Fibroblast of skin of back (primary cell): ENCODE data around the gene HORMAD2.
"Not testable (repeated sequence)": the region's sequence is repeated elsewhere in the genome, so short reads cannot be mapped to it uniquely, and the experiment has no call there.

Experiments used
- DNase-seq: peaks from one replicate; pipeline ENCODE4 v3.0.0-alpha.2; 2013

Gene HORMAD2

DNA sequence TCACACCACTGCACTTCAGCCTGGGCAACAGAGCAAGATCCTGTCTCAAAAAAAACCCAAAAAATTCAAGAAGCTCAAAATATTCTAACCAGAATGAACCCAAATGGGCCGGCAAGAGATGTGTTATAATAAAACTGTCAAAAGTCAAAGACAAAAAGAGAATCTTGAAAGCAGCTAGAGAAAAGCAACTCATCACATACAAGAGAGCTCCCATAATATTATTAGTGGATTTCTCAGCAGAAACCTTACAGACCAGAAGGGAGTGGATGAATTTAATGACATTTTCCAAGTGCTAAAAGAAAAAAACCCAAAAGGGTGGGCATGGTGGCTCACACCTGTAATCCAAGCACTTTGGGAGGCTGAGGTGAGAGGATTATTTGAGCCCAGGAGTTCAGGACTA lies 22.9 kb upstream of the HORMAD2 start:
- no peak for DNase-seq

GRCh38 chr22:30059346-30060020 lies 20.8 kb upstream of the HORMAD2 start:
- DNase-seq, result not testable (repeated sequence)

DNA sequence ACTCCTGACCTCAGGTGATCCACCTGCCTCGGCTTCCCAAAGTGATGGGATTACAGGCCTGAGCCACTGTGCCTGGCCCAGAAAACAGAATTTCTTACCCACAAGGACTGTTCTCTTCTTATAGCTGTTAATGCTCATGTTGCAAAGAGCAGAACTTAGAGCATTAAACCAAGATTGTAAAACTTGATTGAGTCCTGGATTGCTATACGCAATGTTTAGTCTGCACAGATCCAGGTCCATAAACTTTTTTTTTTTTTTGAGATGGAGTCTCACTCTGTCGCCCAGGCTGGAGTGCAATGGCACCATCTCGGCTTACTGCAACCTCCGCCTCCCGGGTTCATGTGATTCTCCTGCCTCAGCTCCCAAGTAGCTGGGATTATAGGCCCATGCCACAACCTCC lies 19.2 kb upstream of the HORMAD2 start:
- DNase-seq, result not testable (repeated sequence)

DNA sequence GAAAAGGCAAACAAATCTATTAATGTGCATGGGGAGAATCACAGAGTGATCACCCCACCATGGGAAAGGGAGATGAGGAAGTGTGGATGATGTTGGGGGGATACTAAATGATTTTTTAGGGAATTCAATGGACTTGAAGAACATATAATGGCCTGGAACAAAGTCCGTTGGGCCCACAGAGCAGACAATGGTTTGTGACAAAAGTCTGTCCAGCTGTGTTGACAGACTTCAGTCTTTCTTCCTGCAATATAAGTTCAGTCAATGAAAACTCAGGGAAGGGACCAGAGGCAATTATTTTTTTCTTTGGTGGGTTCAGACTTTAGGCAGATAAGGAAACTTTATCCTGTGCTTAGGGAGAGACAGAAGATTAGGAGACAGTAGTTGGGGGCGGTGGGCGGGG lies 18.0 kb upstream of the HORMAD2 start:
- DNase-seq, result no peak

GRCh38 chr22:30062950-30063349 lies 17.3 kb upstream of the HORMAD2 start:
- no peak for DNase-seq

GRCh38 chr22:30064172-30064571 lies 16.1 kb upstream of the HORMAD2 start:
- DNase-seq, result no peak

DNA sequence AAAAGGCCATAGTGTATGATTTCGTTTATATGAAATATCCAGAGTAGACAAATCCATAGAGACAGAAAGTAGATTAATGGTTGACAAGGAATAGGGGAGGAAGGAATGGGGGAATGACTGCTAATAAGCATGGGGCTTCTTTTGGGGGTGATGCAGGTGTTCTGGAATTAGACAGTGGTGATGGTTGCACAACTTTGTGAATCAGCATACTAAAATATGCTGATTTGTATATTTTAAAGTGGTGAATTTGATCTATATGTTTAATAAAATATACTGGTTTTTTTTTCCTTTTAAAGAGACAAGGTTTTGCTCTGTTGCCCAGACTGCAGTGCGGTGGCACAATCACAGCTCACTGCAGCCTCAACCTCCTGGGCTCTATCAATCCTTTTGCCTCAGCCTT lies 6.5 kb upstream of the HORMAD2 start:
- no peak for DNase-seq

GRCh38 chr22:30074147-30074546 lies 6.1 kb upstream of the HORMAD2 start:
- DNase-seq, result no peak

DNA sequence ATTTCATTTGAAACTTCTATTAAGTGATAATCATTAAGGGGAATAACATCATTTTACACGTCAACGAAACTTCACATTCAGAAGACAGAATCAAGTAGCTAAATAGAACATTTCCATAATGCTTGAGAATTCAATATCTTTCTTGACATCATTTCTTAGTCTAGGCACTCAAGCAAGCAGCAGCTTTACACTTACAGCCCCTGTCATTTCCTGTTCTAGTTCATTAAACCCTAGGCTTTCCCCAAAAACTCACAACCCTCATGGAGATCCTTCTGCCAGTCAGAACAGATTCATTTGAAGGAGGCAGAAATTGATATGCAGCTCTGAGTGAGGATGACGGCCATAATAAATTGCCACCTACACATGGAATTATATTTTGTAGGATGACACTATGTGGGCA lies 5.3 kb upstream of the HORMAD2 start:
- DNase-seq, result no peak

DNA sequence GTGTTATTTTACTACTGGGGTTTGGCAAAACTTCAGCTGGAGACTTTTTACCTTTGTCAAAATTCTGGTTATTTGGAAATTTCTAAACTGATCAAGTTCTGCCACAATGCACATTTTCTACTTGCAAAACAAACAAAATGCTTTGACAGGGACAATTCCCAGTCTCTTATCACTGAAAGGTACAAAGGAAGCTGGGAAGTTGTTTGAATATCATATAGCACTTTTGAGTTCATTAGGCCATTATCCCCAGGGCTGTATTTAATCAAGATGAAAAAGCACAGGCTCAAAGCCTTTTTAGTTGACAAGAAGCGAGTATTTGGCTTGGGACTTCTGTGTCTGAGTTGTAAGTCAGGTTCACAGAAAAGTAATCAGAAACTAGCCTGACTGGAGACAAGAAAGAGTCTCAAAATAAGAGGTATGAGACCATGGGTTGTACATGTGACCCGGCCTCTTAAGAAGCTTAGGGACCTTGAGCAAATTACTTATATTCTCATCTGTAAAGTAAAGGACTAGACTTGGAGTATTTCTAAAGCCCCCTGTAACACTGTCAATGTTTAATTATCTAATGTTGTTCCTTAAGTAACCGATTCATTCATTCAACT lies 2.9 kb upstream of the HORMAD2 start:
- no peak for DNase-seq

GRCh38 chr22:30078320-30079311 lies 1.6 kb upstream of the HORMAD2 start:
- DNase-seq, result no peak

DNA sequence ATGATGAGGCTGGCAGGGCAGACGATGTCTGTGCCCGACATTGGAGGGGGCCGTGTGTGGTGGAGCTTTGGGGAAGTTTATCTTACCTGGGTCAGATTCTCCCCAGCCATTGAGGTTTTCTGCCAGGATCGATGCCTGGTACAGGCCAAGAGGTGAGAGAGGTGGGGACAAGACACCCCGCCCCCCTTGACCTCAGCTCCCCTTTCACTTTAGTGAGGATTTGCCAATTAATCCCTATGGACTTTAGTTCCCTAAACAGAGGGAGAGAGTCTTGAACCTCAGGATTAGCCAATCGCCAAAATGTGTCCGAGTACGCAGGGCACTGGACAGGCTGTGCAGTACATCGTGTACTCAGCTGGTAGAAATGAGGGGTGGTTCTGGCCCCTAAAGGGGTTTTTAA lies 541 bp downstream of the HORMAD2 start:
- DNase-seq, result no peak

DNA sequence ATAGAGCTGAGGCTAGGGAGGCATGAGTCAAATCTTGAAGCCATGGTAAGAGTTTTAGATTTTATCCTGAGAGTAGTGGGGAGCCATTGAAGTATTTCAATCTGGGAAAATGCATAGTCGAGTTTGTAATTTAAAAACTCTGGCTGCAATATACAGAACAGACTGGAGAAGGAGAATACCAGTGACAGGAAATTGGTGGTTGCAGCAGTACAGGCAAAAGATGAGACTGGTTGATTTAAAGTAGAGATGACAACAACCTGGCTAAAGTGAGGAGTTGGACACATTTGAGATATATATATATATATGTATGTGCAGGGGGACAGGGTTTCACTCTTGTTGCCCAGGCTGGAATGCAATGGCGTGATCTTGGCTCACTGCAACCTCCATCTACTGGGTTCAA lies 6.2 kb downstream of the HORMAD2 start:
- DNase-seq, result no peak

- DNase-seq, result peak; percentile 3
Measured at GRCh38 chr22:30087037-30087436, 6.8 kb downstream of the HORMAD2 start.

DNA sequence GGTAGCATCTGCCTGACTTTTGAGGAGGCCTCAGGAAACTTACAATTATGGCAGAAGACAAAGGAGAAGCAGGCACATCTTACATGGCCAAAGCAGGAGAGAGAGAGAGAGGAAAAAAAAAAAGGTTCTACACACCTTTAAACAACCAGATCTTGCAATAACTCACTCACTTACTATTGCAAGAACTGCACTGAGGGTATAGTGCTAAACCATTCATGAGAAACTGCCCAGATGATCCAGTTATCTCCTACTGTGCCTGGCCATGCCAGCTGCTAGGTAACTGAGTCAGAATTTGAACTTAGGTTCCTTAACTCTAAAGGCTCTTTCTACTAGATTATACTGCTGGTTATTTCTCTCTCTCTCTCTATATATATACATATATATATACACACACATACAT lies 7.3 kb downstream of the HORMAD2 start:
- no peak for DNase-seq

DNA sequence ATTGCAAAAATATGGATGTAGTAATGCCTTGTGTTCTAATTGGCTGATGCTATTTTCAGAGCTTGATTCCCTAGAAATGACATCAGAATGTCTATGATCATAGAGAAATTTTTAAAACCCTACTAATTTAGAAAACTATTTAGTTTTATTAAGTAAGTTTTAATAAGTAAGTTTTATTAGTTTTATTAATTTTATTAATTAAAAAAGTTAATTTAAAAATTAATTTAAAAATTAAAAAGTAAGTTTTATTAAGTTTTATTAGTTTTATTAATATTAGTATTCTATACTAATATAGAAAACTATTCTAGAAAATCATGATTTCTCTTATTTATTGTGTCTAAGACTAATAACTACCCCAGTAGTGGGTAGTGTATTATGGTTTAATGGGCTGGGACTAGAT lies 8.2 kb downstream of the HORMAD2 start:
- DNase-seq, result no peak

DNA sequence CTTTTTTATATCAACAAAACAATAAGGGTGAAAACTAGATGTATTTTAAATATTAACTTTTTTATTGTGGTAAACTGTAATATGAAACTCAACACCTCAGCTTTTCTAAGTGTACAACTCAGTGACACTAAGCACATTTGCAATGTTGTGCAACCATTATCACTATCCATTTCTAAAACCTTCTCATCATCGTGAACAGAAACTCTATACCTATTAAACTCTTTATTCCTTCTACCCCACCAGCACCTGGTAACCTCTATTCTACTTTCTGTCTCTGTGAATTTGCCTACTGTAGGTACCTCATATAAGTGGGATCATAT lies 9.4 kb downstream of the HORMAD2 start:
- DNase-seq, result no peak

GRCh38 chr22:30092686-30093085 lies 12.4 kb downstream of the HORMAD2 start:
- DNase-seq, result no peak

GRCh38 chr22:30094804-30095203 lies 14.5 kb downstream of the HORMAD2 start:
- no peak for DNase-seq

DNA sequence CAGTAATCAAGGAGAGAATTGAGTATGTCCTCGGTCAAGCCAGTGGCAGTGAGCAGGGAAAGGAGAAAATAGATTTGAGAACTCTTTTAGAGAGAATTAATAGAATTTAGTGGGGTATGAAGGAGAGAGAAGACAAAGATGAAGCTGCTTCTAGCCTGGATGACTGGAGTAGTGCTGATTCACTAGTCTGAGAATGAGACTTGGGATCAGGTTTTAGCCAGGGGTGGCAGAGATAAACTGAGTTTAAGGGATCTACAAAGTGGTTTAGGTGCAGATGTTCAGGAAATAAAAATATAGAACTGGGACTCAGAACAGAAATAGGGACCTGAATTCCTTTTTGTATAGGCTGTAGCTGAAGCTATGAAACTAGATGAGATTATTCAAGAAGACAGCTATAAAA lies 17.6 kb downstream of the HORMAD2 start:
- no peak for DNase-seq

DNA sequence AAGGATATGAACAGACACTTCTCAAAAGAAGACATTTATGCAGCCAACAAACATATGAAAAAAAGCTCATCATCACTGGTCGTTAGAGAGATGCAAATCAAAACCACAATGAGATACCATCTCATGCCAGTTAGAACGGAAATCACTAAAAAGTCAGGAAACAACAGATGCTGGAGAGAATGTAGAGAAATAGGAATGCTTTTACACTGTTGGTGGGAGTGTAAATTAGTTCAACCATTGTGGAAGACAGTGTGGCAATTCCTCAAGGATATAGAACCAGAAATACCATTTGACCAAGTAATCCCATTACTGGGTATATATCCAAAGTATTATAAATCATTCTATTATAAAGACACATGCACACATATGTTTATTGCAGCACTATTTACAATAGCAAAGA lies 20.5 kb downstream of the HORMAD2 start:
- DNase-seq, result not testable (repeated sequence)

DNA sequence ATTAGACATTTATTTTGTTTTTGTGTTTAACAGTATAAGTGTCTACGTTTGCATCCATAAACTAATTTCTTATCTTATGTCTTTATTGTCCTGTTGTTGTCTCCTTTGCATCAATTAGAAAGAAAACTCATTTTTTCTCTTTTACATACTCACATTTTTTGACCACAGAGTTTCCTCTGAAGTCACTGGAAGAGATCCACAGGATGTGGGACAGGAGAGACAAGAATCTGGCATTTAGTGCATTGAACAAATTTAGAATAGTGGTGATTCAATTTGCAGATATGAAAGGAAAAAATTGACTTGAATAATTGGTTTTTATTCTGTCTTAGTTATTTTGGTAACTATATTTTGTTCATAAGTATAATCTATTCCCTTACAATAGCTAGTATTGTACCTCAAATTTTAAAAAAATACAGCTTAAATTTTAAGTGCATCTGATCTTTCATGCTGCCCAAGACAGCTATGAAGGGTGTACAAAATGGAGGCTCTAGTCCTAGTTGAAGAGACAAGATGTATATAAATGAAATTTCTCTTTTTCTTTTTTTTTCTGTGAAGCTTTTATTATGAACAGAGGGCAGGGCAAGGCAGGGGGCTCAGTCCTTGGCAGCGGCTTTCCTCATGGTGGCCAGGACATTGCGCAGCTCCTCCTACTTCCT lies 24.4 kb downstream of the HORMAD2 start:
- peak; percentile 27 for DNase-seq

DNA sequence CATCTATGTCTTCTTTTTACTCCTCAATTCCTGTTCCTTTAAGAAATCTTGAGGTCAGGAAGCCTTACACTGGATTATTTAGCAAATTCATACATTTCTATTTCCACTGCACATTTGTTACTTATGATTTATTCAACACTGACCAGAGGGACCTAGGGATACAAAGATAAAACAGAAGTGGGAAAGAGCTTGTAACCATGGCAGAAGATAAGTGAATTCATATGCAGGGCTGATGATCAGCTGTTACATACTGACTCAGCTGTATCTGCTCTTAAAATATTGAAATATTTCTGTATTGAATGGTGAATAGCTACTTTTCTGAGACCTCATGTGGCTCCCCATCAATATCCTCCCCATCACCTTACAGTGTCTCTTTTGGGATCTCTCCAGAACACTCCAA lies 25.2 kb downstream of the HORMAD2 start:
- DNase-seq, result no peak
